Putamen (tissue), 1 donor: ENCODE results near the gene UCHL3.

Experiments used
- DNase-seq: peaks from one replicate; pipeline ENCODE4 v3.0.0-alpha.2; 2016; ENCODE audit warnings: low spot score

The UCHL3 gene

GRCh38 chr13:75550159-75550567 is 572 bp downstream of the UCHL3 start:
- DNase-seq: peak; percentile 16

- no peak for DNase-seq
Measured at GRCh38 chr13:75554464-75554863, 4.9 kb downstream of the UCHL3 start.

- no peak for DNase-seq
Measured at GRCh38 chr13:75554981-75555380, 5.4 kb downstream of the UCHL3 start.

- no peak for DNase-seq
Measured at GRCh38 chr13:75555836-75556235, 6.2 kb downstream of the UCHL3 start.

DNA sequence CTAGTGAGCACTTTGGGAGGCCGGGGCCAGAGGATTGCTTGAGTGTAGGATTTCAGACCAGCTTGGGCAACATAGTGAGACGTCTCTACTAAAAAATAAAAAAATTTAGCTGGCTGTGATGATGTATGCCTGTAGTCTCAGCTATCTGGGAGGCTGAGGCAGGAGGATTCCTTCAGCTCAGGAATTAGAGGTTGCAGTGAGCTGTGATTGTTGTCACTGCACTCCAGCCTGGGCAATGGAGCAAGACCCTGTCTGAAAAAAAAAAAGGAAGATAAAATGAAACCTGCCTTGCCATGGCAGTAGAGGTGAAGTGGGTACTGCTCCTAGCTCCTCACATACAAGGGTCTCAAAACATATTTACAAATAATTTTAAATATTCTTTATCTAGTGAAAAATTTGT is 7.4 kb downstream of the UCHL3 start:
- no peak for DNase-seq

DNA sequence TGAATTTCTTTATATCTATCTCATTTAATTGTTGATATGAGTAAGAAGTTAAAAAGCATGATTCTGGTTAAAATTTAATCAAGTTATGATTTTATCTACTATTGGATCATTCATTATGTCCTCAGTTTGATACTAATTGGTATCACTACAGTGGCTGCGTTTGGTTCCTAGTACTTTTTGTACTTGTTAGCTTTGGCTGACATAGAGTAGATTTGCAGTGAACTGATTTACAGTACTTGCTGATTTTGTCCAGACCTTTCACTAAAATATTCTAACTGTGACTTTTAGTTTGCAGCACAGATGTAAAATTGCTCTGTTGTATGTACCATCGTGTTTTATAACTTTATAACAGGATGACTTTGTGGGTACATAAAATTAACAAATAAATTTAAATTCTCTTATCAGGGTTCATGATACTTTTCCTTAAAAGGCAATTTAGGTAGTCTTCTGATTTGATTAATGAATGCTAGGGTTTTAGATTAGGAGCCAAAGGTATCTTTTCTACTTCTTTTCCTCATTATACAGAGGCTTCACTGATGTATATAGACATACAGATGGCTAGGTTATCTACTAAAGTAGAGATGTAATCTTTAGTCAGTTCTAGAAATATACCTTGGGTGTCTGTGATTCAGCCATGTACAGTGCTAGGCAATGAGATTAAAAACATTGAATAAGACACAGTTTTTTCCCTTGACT is 8.7 kb downstream of the UCHL3 start:
- no peak for DNase-seq

DNA sequence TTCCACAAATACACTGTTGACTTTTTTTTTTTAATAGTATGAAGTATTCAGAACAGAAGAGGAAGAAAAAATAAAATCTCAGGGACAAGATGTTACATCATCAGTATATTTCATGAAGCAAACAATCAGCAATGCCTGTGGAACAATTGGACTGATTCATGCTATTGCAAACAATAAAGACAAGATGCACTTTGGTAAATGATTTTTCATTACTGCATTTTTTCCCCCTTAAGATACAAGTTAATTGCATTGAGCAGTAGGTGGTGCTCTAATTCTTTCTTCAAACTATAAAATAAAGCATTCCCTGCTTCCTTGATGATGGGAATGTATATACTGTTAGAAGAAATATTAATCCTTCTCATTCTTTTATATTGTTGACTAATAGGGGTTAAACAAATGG is 17.1 kb downstream of the UCHL3 start:
- peak; percentile 17 for DNase-seq

GRCh38 chr13:75569576-75569975 is 20.0 kb downstream of the UCHL3 start:
- no peak for DNase-seq

GRCh38 chr13:75579529-75579928 is 29.9 kb downstream of the UCHL3 start:
- no peak for DNase-seq

GRCh38 chr13:75581874-75582640 is 32.5 kb downstream of the UCHL3 start:
- DNase-seq: no peak

DNA sequence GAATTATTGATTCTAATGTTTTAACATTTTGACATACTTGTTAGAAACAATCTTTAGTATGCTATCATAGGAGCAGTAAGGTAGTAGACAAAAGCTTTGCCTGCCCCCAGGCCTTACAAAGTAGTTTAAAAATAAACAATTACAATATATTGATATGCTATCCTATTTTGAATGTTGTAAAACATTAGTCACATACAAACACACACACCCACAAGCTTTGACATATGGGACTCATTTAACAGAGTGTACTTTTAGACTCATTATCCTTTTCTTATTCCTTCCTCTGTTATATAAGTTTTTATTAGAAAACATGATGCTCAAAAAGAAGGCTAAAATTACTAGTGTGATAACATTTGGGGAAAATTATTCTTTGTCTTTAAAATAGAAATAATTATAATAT is 33.5 kb downstream of the UCHL3 start:
- DNase-seq: no peak

GRCh38 chr13:75585153-75585552 is 35.6 kb downstream of the UCHL3 start:
- DNase-seq: no peak

- no peak for DNase-seq
Measured at GRCh38 chr13:75587679-75588078, 38.1 kb downstream of the UCHL3 start.

DNA sequence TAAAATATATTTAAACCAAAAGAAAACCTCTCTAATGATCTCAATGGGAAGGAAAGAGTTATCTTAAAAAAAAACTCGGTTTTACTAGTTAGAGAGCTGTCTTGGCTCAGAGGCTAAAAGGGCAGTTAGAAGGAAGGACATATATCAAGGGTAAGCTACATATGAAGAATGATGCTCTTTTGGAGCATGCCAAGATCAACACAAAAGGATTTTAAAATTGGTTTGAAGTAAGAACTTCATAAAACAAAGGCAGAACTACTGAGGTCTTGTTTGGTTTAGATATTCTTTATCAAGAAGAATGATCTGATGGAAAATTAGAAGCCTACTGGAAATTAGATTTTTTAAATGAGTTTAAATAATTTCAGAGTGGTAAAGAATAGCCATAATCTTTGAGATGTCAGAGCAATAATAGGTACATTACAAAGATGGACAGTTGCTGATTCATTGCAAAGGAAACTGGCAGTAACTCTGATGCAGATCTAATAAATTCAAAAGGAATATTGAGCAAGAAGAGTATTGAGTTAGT is 47.1 kb downstream of the UCHL3 start:
- DNase-seq: no peak

- no peak for DNase-seq
Measured at GRCh38 chr13:75600371-75600770, 50.8 kb downstream of the UCHL3 start.

- no peak for DNase-seq
Measured at GRCh38 chr13:75603038-75603437, 53.4 kb downstream of the UCHL3 start.

- DNase-seq: no peak
Measured at GRCh38 chr13:75607447-75607846, 57.9 kb downstream of the UCHL3 start.

DNA sequence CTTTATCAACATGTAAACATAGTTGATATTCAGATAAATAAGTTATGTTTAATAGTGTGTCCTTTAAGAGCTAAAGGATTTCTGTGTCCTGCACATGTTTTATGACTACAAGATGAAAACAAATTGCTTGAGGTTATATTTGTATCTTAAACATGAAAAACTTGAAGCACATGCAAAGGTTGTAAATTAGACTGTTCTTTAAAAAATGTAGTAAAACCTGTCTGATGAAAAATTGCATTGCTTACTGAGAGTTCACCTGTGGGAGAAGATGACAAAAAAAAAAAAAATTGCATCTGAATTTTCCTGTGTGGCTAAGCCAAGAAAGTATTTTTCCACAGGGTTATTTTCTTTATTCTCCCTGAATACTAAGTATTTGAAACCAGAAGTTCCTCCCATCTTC is 60.9 kb downstream of the UCHL3 start:
- no peak for DNase-seq

- DNase-seq: no peak
Measured at GRCh38 chr13:75612354-75612753, 62.8 kb downstream of the UCHL3 start.

DNA sequence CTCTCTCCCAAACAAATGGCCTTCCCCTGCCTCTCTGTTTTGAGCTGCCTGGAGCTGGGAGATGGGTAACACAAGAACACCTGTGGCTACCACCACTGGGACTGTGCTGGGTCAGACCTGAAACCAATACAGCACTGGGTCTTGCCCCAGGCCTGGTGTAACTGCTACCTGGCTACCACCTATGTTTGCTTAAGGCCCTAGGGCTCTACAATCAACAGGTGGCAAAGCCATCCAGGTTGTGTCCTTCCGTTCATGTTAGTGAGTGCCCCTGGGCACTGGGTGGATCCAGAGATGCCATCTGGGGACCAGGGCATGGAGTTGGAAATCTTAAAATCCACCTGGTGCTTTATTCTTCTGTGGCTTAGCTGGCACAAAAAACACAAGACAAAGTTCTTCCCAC is 67.6 kb downstream of the UCHL3 start:
- DNase-seq: no peak

DNA sequence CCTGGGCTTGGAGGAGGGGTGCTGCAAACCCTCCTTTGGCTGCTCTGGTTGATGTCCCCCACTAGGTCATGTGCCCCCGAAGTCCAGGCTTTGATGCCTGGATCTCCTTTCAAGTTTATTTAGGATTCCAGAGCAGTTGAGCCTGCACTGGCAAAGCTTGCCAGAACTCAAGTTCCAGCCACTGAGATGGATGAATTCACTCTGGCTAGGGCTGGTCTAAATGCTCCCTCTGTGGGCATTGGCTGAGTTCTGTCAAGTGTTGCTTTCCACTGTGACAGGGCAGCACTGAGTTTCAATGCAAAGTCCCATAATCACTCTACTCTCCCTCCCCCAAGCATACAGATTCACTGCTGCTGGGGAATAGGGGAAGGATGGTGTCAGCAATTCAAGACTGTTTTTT is 68.7 kb downstream of the UCHL3 start:
- no peak for DNase-seq

DNA sequence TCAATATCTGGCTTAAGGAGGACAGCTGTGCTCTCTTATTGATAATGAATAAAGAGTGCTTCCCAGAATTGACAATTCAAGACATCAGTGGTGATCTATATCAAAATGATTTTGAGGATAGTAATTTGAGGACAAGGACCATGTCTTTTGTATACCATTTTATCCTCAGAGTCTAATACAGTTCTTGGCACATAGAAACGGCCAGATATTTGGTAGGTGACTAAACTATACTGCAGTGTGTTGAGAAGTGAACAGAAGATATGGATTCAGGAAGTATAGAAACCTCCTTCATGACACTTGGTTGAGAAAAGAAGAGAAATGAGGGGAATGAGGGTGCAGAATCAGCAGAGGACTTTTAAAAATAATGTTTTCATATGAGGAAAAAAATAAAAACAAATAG is 70.4 kb downstream of the UCHL3 start:
- no peak for DNase-seq

- DNase-seq: no peak
Measured at GRCh38 chr13:75621147-75621546, 71.6 kb downstream of the UCHL3 start.

GRCh38 chr13:75628801-75629200 is 79.2 kb downstream of the UCHL3 start:
- DNase-seq: no peak
